Measurements from ENCODE around the gene ANKRD13B. TPM values are rescaled to one million over a fixed set of nuclear protein-coding genes. Genes with fewer than 3 reads are reported as not detected.

ANKRD13B gene
- total RNA-seq, 1 experiment from 2014 or later, result 10.4 TPM

DNA sequence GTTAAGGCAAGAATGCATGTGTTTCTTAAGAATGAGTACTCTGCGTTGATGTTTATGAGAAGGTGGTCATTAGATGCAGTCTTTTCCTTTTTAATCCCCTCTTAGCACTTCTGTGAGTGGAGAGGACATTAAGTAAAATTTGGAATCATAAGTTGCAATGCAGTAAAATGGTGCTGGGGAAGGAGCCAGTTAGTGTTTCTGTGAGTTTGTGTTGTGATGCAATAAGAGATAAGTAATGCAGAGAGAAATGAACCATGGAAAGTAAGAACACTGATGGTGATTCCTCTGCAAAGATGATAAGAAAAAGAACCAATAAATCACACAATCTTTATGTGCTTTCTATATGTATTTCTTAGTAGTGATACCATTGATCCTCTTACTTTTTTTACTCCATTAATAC, 46.1 kb upstream of the ANKRD13B start:
- BruUV-seq (replicated peaks), result no TSS peak
- ChIA-PET POLR2A (no interaction called here), CTCF (no interaction called here)
- DNase-seq, result no peak
- Histone ChIP-seq H3K4me3 (ENCODE audit: low read depth, low read length) (no peak overlapping the region), H3K36me3 (ENCODE audit: control insufficient read depth, insufficient read depth, low read length) (no peaks in the 10 kb centered on the region), H3K4me1 (no peaks in the 10 kb centered on the region), H3K9me3 (no peaks in the 10 kb centered on the region), H3K27me3 (replicated peaks; ENCODE audit: control insufficient read depth, insufficient read depth, low read length) (no peaks in the 10 kb centered on the region)
- H3K4me1 Mint-ChIP-seq (ENCODE audit: low read depth, unreplicated experiment), result no peaks in the 10 kb centered on the region
- intact Hi-C loops (cut with micrococcal nuclease; ENCODE audit: unreplicated experiment), result no loop called here
- no peak overlapping the region for H3K27ac Mint-ChIP-seq (ENCODE audit: unreplicated experiment)
- H3K27me3 Mint-ChIP-seq (ENCODE audit: insufficient read depth, unreplicated experiment), result no peaks in the 10 kb centered on the region
- TF ChIP-seq, protein P1, sequence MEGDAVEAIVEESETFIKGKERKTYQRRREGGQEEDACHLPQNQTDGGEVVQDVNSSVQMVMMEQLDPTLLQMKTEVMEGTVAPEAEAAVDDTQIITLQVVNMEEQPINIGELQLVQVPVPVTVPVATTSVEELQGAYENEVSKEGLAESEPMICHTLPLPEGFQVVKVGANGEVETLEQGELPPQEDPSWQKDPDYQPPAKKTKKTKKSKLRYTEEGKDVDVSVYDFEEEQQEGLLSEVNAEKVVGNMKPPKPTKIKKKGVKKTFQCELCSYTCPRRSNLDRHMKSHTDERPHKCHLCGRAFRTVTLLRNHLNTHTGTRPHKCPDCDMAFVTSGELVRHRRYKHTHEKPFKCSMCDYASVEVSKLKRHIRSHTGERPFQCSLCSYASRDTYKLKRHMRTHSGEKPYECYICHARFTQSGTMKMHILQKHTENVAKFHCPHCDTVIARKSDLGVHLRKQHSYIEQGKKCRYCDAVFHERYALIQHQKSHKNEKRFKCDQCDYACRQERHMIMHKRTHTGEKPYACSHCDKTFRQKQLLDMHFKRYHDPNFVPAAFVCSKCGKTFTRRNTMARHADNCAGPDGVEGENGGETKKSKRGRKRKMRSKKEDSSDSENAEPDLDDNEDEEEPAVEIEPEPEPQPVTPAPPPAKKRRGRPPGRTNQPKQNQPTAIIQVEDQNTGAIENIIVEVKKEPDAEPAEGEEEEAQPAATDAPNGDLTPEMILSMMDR (IDR thresholded peaks at IDR 0.05; ENCODE audit: insufficient read depth in 1 of 2, low read depth in 1 of 2, low read length in 1 of 2, severe bottlenecking in 1 of 2, unreplicated experiment in 1 of 2), result no peak
- H3K36me3 Mint-ChIP-seq (ENCODE audit: insufficient read depth, unreplicated experiment), result peaks cover 52% of the 10 kb centered on the region
- H3K9me3 Mint-ChIP-seq (ENCODE audit: unreplicated experiment), result no peaks in the 10 kb centered on the region
- H3K4me3 Mint-ChIP-seq (ENCODE audit: unreplicated experiment), result no peak overlapping the region

DNA sequence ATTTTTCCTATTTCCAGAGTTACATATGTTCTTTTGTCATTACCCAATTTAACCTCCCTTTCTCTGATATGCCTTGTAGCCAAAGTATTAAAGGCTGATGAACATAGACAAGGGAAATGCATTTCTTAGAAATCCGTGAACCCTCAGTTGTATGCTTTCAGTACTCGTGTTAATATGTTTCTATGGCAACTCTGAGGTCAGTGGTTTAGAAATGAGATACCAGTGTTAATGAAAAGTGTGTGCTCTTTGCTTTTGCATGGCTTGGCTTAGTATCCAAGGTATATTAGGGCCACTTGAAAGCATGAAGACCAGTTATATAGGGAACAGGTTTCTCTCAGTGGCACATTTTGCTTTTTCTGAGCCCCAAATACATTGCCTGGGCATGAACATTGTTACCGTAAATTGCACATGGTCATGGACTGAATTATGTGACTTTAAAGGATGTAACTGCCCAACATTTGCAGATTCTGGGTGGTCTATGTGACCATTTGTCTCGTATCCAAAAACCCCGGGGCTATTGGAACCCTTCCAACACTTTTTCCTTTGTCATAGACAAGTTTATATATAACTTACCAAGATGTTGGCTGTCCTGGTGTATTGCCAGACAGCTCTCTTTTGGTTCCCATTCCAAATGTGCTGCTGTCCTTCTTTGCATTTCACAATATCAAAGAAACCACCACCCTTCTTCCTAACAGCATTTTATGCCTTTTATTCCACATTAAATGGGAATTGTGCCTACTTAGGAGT, 43.6 kb upstream of the ANKRD13B start:
- Mint-ChIP-seq H3K4me1 (ENCODE audit: low read depth, unreplicated experiment) (no peaks in the 10 kb centered on the region), H3K27me3 (ENCODE audit: insufficient read depth, unreplicated experiment) (no peaks in the 10 kb centered on the region), H3K9me3 (ENCODE audit: unreplicated experiment) (no peaks in the 10 kb centered on the region), H3K36me3 (ENCODE audit: insufficient read depth, unreplicated experiment) (peaks cover 27% of the 10 kb centered on the region), H3K4me3 (ENCODE audit: unreplicated experiment) (no peak overlapping the region), H3K27ac (ENCODE audit: unreplicated experiment) (no peak overlapping the region)
- Histone ChIP-seq H3K4me3 (ENCODE audit: low read depth, low read length) (no peak overlapping the region), H3K4me1 (no peaks in the 10 kb centered on the region), H3K9me3 (no peaks in the 10 kb centered on the region), H3K36me3 (ENCODE audit: control insufficient read depth, insufficient read depth, low read length) (no peaks in the 10 kb centered on the region), H3K27me3 (replicated peaks; ENCODE audit: control insufficient read depth, insufficient read depth, low read length) (no peaks in the 10 kb centered on the region)
- intact Hi-C loops (cut with micrococcal nuclease; ENCODE audit: unreplicated experiment), result no loop called here
- no TSS peak for BruUV-seq (replicated peaks)
- TF ChIP-seq, protein P1 (IDR thresholded peaks at IDR 0.05; ENCODE audit: insufficient read depth in 1 of 2, low read depth in 1 of 2, low read length in 1 of 2, severe bottlenecking in 1 of 2, unreplicated experiment in 1 of 2), result no peak
- no peak for DNase-seq
- ChIA-PET POLR2A (no interaction called here), CTCF (no interaction called here)

DNA sequence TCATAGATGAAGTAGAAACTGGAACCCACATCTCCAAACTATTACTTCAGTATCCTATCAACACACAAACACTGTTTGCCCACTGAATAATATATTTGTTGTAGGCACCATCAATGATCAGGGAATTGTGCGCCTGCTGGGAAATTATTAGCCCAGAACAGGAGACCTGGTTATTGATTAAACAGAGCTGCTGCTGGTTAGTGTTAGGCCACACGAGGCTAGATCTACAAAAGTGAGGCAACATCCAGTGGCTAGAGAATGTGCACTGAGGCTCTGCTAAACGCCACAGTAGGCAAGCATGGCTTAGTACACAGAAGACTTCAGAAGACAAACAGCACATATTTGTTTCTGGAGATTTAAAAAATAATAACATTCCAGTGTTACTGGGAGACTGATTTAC, 37.1 kb upstream of the ANKRD13B start:
- Mint-ChIP-seq H3K9me3 (ENCODE audit: unreplicated experiment) (no peaks in the 10 kb centered on the region), H3K27me3 (ENCODE audit: insufficient read depth, unreplicated experiment) (no peaks in the 10 kb centered on the region), H3K36me3 (ENCODE audit: insufficient read depth, unreplicated experiment) (peaks cover 25% of the 10 kb centered on the region), H3K4me3 (ENCODE audit: unreplicated experiment) (peak overlapping the region; percentile 22), H3K4me1 (ENCODE audit: low read depth, unreplicated experiment) (peaks cover 17% of the 10 kb centered on the region), H3K27ac (ENCODE audit: unreplicated experiment) (peak overlapping the region; percentile 76)
- DNase-seq, result peak; percentile 81
- no peaks in the 10 kb centered on the region for H3K9me3 ChIP-seq
- no peak overlapping the region for H3K4me3 ChIP-seq (ENCODE audit: low read depth, low read length)
- no TSS peak for BruUV-seq (replicated peaks)
- peaks cover 33% of the 10 kb centered on the region for H3K4me1 ChIP-seq
- H3K36me3 ChIP-seq (ENCODE audit: control insufficient read depth, insufficient read depth, low read length), result no peaks in the 10 kb centered on the region
- H3K27me3 ChIP-seq (replicated peaks; ENCODE audit: control insufficient read depth, insufficient read depth, low read length), result no peaks in the 10 kb centered on the region
- ChIA-PET CTCF (interaction anchor here (0.6 to 2.3 kb wide), 9 partner anchors 10 to 312 kb away, joined by 3 to 13 read pairs (median 6); partner anchors contain the start of gene ABHD15), POLR2A (interaction anchor here (0.5 to 1.3 kb wide), 2 partner anchors 11 to 17 kb away, joined by 3 to 6 read pairs; partner anchors contain the start of gene ABHD15)
- TF ChIP-seq, protein P1 (IDR thresholded peaks at IDR 0.05; ENCODE audit: insufficient read depth in 1 of 2, low read depth in 1 of 2, low read length in 1 of 2, severe bottlenecking in 1 of 2, unreplicated experiment in 1 of 2), result no peak
- intact Hi-C loops (cut with micrococcal nuclease; ENCODE audit: unreplicated experiment), result loop anchor here (1.0 kb wide), 1 partner anchor 10 kb away; no protein-coding TSS in a partner anchor

Data from Caco-2 (cell line).